NCI-H69 (cell line): ENCODE results near the gene ARL8B.
A peak's percentile ranks its signal among the peaks of the same experiment; 100 is the strongest.
"Not testable (repeated sequence)": the region's sequence is repeated elsewhere in the genome, so short reads cannot be mapped to it uniquely, and the experiment has no call there.

Experiments used
- DNase-seq: peaks from one replicate; lab custom pipeline; 2025; lab: John Stamatoyannopoulos, UW

The ARL8B gene

GRCh38 chr3:5112043-5112442 lies 10.0 kb upstream of the ARL8B start:
- DNase-seq = no peak

GRCh38 chr3:5113726-5114125 lies 8.4 kb upstream of the ARL8B start:
- DNase-seq = not testable (repeated sequence)

- DNase-seq = no peak
These were observed 6.5 kb upstream of the ARL8B start for GRCh38 chr3:5115506-5116162.

GRCh38 chr3:5116538-5116937 lies 5.6 kb upstream of the ARL8B start:
- DNase-seq = no peak

GRCh38 chr3:5120446-5120845 lies 1.6 kb upstream of the ARL8B start:
- no peak for DNase-seq

GRCh38 chr3:5122741-5123706 lies 932 bp downstream of the ARL8B start:
- DNase-seq = peak; percentile 27

GRCh38 chr3:5123937-5124336 lies 1.8 kb downstream of the ARL8B start:
- no peak for DNase-seq

- no peak for DNase-seq
These were observed 4.5 kb downstream of the ARL8B start for GRCh38 chr3:5126586-5126985.

GRCh38 chr3:5128849-5129248 lies 6.8 kb downstream of the ARL8B start:
- DNase-seq = no peak

GRCh38 chr3:5133239-5134018 lies 11.3 kb downstream of the ARL8B start:
- DNase-seq = peak; percentile 9

GRCh38 chr3:5134019-5134391 lies 11.9 kb downstream of the ARL8B start:
- no peak for DNase-seq

- DNase-seq = no peak
These were observed 12.4 kb downstream of the ARL8B start for GRCh38 chr3:5134499-5134898.

GRCh38 chr3:5136211-5136918 lies 14.3 kb downstream of the ARL8B start:
- DNase-seq = no peak

GRCh38 chr3:5136919-5137429 lies 14.9 kb downstream of the ARL8B start:
- peak; percentile 2 for DNase-seq

- DNase-seq = peak; percentile 4
These were observed 16.3 kb downstream of the ARL8B start for GRCh38 chr3:5138214-5138981.

- DNase-seq = no peak
These were observed 18.1 kb downstream of the ARL8B start for GRCh38 chr3:5140230-5140621.

- DNase-seq = no peak
These were observed 18.7 kb downstream of the ARL8B start for GRCh38 chr3:5140839-5141238.

- DNase-seq = no peak
These were observed 19.7 kb downstream of the ARL8B start for GRCh38 chr3:5141760-5142159.

- DNase-seq = no peak
These were observed 21.4 kb downstream of the ARL8B start for GRCh38 chr3:5143464-5143863.

- no peak for DNase-seq
These were observed 22.4 kb downstream of the ARL8B start for GRCh38 chr3:5144316-5144994.
